ENCODE results near the gene CRIM1.

DNA sequence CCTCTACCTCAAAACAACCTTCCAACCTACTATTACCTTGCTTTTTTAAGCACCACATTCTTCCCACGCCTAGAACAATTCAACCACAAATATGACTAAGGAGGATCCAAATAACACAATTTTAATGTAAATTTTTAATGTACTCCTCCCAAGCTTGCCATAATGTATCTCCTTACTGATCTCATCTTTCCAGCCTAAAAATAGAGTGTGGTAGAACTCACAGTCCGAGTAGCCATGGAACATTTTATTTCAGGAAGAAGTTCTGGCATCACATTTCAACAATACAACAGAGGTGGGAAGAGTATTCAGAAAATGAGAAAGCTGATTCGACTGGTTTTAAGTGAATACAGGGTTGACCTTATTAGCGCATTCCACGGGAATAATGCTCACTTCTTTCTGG, 227.0 kb downstream of the CRIM1 start:
- TF ChIP-seq, protein P1, sequence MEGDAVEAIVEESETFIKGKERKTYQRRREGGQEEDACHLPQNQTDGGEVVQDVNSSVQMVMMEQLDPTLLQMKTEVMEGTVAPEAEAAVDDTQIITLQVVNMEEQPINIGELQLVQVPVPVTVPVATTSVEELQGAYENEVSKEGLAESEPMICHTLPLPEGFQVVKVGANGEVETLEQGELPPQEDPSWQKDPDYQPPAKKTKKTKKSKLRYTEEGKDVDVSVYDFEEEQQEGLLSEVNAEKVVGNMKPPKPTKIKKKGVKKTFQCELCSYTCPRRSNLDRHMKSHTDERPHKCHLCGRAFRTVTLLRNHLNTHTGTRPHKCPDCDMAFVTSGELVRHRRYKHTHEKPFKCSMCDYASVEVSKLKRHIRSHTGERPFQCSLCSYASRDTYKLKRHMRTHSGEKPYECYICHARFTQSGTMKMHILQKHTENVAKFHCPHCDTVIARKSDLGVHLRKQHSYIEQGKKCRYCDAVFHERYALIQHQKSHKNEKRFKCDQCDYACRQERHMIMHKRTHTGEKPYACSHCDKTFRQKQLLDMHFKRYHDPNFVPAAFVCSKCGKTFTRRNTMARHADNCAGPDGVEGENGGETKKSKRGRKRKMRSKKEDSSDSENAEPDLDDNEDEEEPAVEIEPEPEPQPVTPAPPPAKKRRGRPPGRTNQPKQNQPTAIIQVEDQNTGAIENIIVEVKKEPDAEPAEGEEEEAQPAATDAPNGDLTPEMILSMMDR (IDR thresholded peaks at IDR 0.05): no peak
- no peak for TF ChIP-seq POLR2A (IDR thresholded peaks at IDR 0.05)

Data from lower leg skin (tissue), 3 donors.